CD4-positive, alpha-beta T cell treated with Interleukin-15 for 1 hour (primary cell): ENCODE measurements around the gene ZNF136.

Source experiments
- DNase-seq: peaks from one replicate; pipeline ENCODE4 v3.0.0-alpha.2; 2020

ZNF136 gene

DNA sequence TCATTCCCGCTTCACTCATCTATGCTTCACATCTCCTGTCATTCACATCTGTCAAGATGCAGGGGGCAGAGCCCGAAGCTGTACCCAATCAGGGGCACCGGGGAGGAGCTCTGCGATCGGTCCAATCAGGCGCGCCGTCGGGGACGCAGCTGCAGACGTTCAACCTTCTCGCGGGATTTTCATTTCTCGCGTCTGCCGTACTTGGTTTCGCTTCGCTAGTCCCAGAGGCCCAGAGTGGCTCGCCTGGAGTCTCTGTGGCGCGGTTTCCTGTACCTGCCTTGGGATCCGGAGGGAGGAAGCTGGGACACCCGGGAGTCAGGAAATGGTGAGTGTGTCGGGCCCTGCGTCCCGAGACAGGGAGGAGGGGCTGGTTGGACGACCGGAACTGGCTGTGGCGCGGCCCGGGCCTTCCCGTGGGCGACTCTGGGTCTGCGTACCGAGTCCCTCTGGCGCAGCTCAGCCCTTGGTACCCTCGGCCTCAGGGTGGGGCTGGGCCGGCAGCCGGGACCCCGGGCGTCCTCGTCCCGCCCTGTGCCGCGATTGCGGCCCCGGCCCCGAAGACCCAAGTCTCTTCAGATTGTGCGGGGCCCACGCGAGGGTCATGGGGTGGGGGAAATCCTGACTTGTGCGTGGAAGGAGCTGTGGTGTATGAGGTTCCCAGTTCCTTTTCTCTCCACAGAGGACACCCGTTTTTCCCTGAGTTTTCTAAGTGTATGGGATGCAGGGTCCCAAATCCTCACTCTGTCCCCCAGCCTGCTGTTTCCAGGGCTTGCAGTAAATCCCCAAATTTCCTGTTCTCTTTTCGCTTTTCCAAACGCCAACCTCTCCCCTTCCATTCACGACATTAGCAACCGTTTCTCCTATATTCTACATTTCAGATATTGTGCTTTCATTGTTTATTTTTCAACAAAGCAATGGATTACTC is at the start of gene ZNF136:
ZNF136 (plus strand) TSS at position 215 of the 925 bp plus-strand sequence; CDS start at position 323, 108 bp downstream.
- DNase-seq, result peak; percentile 93

DNA sequence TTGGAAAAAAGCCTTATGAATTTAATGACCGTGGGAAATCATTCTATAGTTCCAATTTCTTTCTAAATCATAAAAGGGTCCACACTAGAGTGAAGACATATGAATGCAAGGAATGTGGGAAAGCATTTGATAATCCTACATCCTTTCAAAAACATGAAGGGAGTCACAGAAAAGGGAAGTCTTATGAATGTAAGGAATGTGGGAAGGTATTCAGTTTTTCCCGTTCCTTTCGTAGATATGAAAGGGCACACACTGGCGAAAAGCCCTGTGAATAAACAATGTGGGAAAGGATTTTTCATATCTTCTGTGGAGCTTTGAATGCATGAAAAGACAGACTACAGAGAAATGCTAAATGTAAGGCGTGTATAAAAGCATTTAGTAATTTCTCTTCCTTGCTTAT is 49.8 kb upstream of the ZNF136 start:
- DNase-seq, result no peak

DNA sequence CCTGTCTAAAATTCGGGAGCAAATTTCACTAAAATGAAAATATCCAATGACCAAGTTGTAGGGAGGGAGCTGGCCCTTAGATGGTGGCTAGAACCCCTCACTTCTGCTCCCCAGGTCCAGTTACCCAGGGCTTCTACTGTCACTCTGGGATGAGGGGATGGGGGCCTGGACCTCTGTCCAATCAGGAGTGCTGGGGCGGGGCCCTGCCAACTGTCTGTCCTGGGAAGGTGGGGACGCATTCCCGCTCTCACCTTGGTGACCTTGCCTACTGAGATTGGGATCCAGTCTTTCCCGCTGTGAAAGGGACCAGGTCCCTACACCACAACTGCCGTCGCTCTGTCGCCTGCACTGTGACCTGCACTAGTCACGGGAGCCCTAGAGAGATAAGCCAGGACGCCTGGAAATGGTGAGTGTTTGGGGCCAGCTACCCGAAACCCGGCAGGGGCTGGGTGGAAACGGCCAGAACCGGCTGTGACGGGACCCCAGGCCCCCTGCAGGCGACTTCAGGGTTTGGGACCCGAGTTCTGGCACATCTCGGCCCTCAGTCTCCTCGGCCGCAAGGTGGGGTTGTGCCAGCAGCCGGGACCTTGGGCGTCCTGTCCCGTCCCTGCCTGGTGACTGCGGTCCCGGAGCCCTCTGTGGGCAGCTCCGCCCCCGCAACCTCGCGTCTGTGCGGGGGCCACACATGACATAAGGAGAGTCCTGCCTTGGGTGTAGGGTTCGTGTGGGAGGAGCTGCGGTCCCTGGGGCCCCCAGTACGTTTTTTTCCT is 45.5 kb upstream of the ZNF136 start:
- DNase-seq, result no peak

DNA sequence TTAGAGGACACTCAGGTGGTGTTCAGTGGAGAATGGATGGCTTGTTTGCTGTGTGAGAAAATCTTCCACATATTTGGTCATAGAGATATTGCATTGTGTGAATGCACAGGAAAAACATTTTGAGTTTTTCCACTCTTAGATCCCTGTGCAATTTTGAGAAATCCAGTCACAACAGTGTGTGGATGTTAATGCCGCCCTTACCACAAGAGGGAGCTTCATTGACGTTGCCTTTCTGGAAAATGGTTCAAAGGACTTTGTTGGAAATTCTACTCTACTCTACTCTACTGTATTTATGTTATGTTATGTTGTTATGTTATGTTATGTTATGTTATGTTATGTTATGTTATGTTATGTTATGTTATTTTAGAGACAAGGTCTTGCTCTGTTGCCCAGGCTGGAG is 36.2 kb upstream of the ZNF136 start:
- no peak for DNase-seq

DNA sequence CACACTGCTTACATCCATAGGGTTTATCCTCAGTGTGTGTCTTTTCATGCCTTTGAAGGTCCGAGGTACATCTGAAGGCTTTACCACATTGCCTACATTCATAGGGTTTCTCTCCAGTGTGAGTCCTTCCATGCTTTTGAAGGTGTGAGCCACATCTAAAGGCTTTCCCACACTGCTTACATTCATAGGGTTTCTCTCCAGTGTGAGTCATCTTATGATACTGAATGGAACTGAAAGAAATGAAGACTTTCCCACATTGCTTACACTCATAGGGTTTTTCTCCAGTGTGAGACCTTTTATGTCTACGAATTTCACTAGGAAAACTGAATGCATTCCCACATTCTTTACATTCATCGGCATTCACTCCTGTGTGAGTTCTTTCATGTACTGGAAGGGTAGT is 29.8 kb upstream of the ZNF136 start:
- no peak for DNase-seq

DNA sequence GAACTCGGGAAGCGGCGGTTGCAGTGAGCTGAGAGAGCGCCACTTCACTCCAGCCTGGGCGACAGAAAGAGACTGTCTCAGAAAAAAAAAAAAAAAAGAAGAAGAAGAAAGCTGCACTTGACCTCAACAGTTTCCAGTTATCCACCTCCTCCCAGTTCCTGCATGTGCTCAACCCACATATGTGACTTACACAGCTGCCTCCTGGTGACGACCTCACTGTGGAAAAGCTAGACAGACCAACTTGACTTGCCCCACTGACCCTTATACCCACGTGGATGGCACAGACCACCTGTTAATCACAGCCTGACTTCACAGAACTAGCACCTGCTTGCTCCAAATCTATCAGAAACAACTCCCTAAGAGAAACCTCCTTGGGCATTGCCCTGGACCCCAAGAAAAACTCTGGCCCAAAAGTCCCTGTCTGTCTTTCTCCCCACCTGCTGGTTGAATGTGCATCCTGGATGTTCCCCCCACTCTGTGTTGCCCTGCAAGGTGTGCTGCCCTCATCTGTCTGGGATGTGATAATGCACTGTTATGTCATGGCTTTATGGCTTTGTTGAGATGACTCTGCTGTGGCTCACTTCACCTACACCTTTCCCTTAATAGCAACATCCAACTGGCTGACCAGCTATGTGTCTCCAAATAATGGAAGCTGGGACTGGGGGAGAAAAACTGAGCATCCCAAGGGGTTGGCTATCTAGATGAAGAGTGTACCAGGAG is 25.5 kb upstream of the ZNF136 start:
- DNase-seq, result peak; percentile 18

DNA sequence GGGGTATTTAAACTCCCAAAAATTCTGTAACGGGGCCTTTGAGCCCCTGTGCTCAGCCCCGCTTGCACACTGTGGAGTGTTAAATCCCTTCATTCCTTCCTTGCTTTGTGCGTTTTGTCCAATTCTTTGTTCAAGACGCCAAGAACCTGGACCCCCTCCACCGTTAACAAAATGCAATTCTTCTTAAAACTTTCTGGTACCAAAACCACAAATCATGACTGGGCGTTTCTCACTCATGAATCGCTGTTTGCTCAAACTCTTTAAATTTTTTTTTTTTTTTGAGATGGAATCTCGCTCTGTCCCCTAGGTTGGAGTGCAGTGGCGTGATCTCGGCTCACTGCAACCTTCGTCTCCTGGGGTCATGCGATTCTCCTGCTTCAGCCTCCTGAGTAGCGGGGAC is 23.6 kb upstream of the ZNF136 start:
- DNase-seq, result no peak

DNA sequence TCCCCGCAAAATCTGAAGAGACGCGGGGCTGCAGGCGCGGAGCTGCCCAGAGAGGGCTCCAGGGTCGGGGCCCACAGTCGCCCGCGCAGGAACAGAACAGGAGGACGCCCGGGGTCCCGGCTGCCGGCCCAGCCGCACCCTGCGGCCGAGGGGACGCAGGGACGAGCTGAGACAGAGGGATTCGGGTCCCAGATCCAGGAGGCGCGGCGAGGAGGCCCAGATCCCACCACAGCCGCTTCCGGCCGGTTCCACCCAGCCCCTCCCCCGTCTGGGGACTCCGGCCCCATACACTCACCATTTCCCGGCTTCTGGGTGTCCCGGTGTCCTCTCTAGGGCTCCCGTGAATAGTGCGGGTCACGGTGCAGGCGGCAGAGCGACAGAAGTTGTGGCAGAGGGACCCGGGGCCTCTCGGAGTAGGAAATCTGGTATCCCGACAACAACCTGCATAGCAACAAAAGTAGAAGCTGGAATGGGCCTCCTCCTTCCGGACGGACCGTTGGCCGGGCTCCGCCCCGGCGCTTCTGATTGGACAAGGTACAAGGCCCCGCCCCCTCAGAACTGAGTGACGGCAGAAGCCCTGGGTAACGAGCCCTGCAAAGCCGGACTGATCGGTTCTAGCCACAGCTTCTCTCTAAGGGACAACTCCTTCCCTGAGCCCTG is 22.9 kb upstream of the ZNF136 start, which contains the start of gene ZNF20:
ZNF20 (minus strand) TSS at position 466 of the 660 bp plus-strand sequence; CDS start at position 298, 168 bp downstream.
- peak; percentile 89 for DNase-seq

DNA sequence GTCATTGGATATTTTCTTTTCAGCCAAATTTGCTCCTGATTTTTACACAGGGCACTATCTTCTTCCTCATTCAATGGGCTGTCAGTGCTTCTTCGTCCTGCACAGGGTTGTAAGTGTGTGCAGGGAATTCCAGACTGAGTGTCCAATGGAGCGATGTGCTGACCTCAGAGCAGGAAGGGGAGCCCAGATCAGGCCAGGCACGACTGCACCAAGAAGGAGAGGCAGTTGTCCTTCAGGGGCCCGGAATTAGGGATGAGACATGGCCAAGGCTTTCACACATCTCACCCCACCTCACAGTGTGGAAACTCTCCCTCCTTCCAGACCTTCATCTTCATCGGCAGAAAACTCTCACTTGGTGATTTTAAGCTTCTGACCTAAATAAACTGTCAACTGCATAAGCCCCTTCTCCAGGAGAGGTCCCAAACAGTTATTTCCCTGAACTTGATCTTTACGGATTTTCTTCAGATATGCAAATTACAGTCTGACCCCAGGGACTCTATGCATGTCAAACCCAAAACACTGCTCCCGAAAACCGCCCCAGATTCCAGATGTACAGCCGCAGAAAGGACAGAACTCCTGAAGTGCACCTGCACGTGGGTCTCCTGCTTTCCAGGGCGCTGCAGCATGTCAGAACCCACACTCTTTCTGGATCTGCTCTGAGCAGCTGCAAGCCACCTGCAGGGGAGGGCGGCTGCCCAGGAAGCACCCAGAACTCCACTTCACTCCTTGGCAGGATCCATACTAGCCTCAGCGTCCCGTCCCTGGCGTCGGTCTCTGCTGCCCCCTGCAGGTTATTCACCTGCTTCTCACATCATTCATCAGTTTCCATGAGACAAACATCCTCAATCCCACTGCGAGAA is 22.1 kb upstream of the ZNF136 start:
- peak; percentile 82 for DNase-seq

DNA sequence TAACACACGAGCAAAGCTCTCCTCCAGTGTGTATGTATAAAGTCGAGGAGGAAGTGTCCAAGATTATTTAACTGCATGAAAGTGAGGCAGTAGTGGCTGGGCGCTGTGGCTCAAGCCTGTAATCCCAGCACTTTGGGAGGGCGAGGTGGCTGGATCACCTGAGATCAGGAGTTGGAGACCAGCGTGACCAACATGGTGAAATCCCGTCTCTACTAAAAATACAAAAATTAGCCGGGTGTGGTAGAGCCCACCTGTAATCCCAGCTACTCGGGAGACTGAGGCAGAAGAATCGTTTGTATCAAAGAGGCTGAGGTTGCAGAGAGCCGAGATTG is 21.5 kb upstream of the ZNF136 start:
- no peak for DNase-seq

DNA sequence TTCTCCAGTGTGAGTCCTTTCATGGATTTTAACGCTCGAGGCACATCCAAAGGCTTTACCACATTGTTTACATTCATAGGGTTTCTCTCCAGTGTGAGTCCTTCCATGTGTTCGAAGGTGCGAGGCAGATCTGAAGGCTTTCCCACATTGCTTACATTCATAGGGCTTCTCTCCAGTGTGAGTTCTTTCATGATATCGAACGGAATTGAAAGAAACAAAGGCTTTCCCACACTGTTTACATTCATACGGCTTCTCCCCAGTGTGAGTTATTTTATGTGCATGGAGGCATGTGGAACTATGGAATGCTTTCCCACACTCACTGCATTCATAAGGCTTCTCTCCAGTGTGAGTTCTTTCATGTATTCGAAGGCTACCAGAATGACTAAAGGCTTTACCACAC is 17.5 kb upstream of the ZNF136 start:
- DNase-seq, result no peak

DNA sequence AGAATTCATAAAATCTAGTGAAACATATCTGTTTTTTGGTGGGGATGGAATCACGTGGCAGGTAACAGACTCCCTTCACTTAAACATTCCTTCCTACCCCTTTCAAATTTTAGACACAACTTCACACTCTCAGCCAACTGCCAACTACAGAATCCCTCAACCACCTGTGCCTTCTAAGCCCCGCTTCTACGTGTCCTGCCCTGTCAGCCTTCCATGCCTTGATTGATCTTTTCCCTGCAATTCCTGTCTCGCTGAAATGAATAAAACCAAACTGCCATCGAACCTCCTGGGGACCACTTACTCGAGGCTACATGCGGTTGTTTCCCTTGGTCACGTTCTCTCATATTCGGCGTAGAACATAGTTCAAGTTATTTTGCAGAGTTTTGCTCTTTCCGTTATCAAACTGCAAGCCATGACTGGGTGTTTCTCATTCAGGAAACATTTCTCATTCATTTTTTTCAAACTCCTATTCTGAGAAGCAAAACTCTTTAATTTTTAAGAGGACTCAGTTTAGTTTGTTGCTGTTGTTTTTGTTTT is 7.5 kb upstream of the ZNF136 start:
- DNase-seq, result no peak

DNA sequence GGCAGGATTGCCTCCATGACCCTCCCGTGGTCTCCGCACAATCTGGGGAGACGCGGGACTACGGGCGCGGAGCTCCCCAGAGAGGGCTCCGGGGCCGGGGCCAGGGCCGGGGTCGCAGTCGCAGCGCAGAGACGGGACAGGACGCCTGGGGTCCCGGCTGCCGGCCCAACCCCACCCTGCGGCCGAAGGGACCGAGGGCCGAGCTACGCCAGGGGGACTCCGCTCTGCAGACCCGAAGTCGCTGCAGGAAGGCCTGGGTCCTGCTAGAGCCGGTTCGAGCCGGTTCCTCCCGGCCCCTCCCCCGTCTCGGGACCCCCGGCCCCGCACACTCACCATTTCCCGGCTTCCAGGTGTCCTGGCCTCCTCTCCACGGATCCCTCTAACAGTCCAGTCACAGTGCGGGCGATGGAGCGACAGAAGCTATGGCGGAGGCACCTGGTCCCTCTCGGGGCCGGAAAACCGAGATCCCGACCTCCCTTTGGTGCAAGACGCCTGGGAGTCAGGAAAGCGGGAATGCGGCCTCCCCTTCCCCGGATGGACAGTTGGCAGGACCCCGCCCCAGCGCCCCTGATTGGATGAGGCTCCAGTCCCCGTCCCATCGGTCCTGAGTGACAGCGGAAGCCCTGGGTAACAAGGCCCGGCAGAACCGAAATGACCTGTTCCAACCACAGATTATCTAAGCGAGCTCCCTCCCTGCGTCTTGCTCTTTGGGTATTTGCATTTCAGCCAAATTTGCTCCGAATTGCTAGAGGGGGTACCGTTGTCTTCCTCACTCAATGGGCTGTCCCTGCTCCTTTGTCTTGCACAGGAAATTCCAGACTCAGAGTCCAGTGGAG is 6.5 kb upstream of the ZNF136 start, which contains the start of gene ZNF625:
ZNF625 (minus strand) TSS at position 512 of the 836 bp plus-strand sequence; CDS start at position 336, 176 bp downstream.
- no peak for DNase-seq

DNA sequence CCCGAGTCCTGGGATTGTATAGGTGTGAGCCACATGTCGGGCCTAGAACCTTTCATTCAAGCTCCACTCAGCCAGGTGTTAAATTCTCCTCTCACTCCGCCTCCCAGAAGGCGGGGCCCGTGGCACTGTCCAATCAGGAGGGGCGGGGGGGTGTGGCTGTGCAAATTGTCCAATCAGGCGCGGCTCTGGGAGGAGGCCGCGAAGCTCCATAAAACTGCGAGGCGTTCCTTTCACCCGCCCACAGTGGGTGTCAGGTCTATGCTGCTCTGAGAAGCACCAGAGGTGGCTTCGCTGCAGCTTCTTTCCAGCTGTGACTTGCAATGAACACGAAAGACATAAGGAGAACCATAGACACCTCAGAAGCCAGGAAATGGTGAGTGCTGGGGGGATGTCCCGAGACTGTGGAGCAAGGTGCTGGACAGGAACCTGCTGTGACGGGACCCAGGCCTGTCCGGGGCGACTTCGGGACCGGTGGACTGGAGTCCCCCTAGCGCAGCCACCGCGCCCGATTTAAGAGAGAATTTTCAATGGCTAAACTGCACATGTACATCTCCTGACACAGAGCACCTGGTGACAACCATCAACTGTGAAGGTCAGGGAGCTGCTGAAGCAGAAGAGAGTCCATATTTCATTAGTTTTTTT is 3.0 kb upstream of the ZNF136 start:
- no peak for DNase-seq

DNA sequence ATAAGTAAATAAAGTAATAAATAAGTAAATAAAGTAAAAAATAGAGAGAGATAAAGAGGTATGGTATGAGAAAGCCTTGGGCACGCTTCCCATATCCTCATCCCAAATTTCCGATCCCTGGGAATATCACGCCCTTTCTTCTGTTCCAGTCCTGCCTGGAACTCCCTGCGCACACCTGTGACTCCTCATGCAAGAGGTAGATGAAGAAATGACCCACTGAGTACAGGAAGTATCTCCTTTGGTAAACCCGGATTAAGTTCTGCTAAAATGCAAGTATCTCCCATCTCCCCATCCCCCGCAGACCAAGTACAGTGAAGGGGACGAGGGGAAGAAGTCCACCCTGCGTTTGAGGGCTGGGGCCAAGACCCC is 399 bp upstream of the ZNF136 start:
- DNase-seq, result no peak

DNA sequence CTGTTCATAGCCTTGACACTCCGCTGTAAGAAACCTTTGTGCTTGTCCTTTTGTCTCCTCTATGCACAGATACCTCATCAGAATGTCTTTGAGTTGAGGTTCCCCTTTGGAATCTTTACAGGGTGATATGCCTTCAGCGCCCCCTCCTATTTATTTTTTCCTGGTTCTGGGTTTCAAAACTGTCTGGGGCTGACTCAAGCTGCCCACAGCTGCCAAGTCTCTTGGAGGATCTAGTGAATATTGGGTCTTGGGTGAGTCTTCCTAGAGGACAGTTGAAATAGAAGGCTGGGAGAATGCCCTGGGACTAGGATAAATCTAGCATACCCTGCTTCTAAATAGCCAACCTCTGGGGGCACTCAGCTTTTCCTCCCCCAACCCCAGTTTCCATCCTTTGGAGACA is 930 bp downstream of the ZNF136 start:
- no peak for DNase-seq

DNA sequence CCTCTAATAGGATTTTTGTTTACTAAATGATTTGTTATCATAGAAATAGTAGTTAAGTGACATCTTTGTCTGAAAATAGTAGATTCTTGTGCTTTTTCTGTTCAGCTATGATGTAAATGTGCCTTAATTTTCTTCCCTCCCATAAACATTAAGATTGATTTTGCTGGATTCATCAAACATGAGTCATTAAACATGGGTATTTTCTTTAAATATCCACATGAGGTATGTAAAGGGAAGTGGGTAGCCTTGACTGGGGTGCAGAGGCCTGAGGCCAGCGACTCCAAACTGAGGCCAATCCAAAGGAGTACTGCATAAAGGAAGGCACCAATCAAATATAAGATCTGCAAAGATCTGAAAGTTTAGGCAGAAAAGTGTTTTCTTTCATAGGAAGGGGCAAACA is 3.7 kb downstream of the ZNF136 start:
- DNase-seq, result no peak

DNA sequence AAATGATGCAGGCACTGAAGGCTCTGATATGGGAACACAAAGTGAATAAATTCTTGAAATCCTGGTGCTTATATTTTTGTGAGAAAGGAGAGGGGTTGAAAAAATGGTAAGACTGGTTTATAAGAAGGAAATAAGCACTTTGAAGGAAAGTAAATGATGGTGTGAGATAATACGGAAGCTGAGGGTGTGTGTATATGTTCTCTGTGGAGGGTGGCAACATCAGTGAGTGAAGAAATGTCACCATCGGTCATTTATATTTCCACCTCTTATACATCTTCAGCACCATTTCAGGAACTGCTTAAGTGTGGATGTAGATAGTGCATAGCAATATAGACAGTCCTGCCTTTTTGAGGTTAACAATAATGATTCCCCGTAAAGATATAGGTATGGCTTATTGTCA is 17.5 kb downstream of the ZNF136 start:
- no peak for DNase-seq

DNA sequence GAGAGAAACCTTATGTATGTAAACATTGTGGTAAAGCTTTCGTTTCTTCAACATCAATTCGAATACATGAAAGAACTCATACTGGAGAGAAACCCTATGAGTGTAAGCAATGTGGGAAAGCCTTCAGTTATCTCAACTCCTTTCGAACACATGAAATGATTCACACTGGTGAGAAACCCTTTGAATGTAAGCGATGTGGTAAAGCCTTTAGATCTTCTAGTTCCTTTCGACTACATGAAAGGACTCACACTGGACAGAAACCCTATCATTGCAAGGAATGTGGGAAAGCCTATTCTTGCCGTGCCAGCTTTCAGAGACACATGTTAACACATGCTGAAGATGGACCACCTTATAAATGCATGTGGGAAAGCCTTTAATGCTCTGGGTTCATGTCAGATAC is 24.7 kb downstream of the ZNF136 start:
- DNase-seq, result no peak
